H1 (cell line): ENCODE data around the gene ADCY6. TPM values are rescaled to one million over a fixed set of nuclear protein-coding genes. Genes with fewer than 3 reads are reported as not detected.

Source experiments
- CTCF ChIA-PET: fragments of 300-600 bp; sonication (Branson Sonifier 250); formaldehyde crosslinking; loops from one replicate; lab custom pipeline; 2021; ENCODE audit not compliant: partially characterized antibody; lab: Charles Lee
- POLR2A ChIA-PET: fragments of 300-600 bp; sonication (Branson Sonifier 250); formaldehyde crosslinking; loops from one replicate; lab custom pipeline; 2021; ENCODE audit warnings: inconsistent platforms; ENCODE audit not compliant: partially characterized antibody; lab: Charles Lee
- DNase-seq, 2 experiments: peaks; one replicate each; pipeline versions ENCODE4 v3.0.0 to v3.0.0-alpha.2; 2010 to 2022; ENCODE audit warnings: low spot score in 2 of 2, low read depth in 1 of 2, mixed read lengths in 1 of 2
- FAIRE-seq: peaks from 2 replicates; lab custom pipeline; 2011; peaks lifted over from hg19 to GRCh38; lab: Jason Lieb, UNC
- H2AFZ ChIP-seq: 2 replicates; pipeline ENCODE4 v1.8.1; 2012; ENCODE audit warnings: low read length, inconsistent platforms
- H2AK5ac ChIP-seq: 2 replicates; pipeline ENCODE4 v1.6.1; 2013; ENCODE audit warnings: low read depth, low read length
- H2BK120ac ChIP-seq: replicated peaks from 2 replicates; pipeline ENCODE3; 2013; ENCODE audit warnings: low read depth, low read length, inconsistent platforms
- H2BK12ac ChIP-seq: 2 replicates; pipeline ENCODE4 v1.6.1; 2013; ENCODE audit warnings: low read depth, low read length
- H2BK15ac ChIP-seq: 2 replicates; pipeline ENCODE4 v1.6.1; 2013; ENCODE audit warnings: low read length
- H2BK20ac ChIP-seq: 2 replicates; pipeline ENCODE4 v1.6.1; 2013; ENCODE audit warnings: low read length
- H2BK5ac ChIP-seq: 2 replicates; pipeline ENCODE4 v1.6.1; 2013; ENCODE audit warnings: low read depth, low read length
- H3K14ac ChIP-seq: 2 replicates; pipeline ENCODE4 v1.6.1; 2013; ENCODE audit warnings: inconsistent platforms; ENCODE audit not compliant: insufficient read length
- H3K18ac ChIP-seq: 2 replicates; pipeline ENCODE4 v1.6.1; 2013; ENCODE audit warnings: low read length; ENCODE audit errors: extremely low read depth
- H3K23ac ChIP-seq: 2 replicates; pipeline ENCODE4 v1.6.1; 2013; ENCODE audit warnings: inconsistent platforms; ENCODE audit not compliant: insufficient read length
- H3K23me2 ChIP-seq: 2 replicates; pipeline ENCODE4 v1.6.1; 2013; ENCODE audit warnings: low read depth, low read length
- H3K27ac ChIP-seq: 2 replicates; pipeline ENCODE4 v1.6.1; 2011; ENCODE audit warnings: low read depth, low read length, inconsistent platforms
- H3K27me3 ChIP-seq, 4 experiments: replicated peaks in 1 of 4; 1 replicate in 1 of 4; 2 replicates in 3 of 4; pipeline versions ENCODE4 v1.6.1 to v1.8.1; 2011 to 2013; ENCODE audit warnings: low read length in 3 of 4, mild to moderate bottlenecking in 3 of 4, inconsistent platforms in 2 of 4, mixed read lengths in 2 of 4, moderate library complexity in 1 of 4; ENCODE audit not compliant: control insufficient read depth in 3 of 4, insufficient read depth in 3 of 4; ENCODE audit errors: extremely low read depth in 1 of 4
- H3K36me3 ChIP-seq, 4 experiments: 2 replicates each; pipeline versions ENCODE4 v1.6.1 to v1.8.1; 2011 to 2013; ENCODE audit warnings: mild to moderate bottlenecking in 4 of 4, low read length in 3 of 4, moderate library complexity in 2 of 4, control low read depth in 1 of 4, inconsistent platforms in 1 of 4; ENCODE audit not compliant: insufficient read depth in 4 of 4, control insufficient read depth in 2 of 4
- H3K4ac ChIP-seq: replicated peaks from 2 replicates; pipeline ENCODE3; 2013; ENCODE audit warnings: low read length, low read depth, mixed read lengths, inconsistent platforms; ENCODE audit not compliant: insufficient read length
- H3K4me1 ChIP-seq, 4 experiments: replicated peaks in 1 of 4; 1 replicate in 1 of 4; 2 replicates in 3 of 4; pipeline versions ENCODE4 v1.6.1 to v1.8.1; 2011 to 2013; ENCODE audit warnings: low read length in 3 of 4, inconsistent platforms in 2 of 4, mixed read lengths in 1 of 4; ENCODE audit not compliant: insufficient read depth in 4 of 4, control insufficient read depth in 3 of 4
- H3K4me2 ChIP-seq, 2 experiments: 2 replicates each; pipeline versions ENCODE4 v1.6.1 to v1.8.1; 2011 to 2013; ENCODE audit warnings: low read depth in 2 of 2, low read length in 2 of 2, control low read depth in 1 of 2, inconsistent platforms in 1 of 2, mild to moderate bottlenecking in 1 of 2; ENCODE audit not compliant: insufficient read depth in 1 of 2
- H3K4me3 ChIP-seq, 4 experiments: fragments of 200-600, 300-600 bp in 1 of 4; sonication (generic), shearing (Covaris generic), sonication (Bioruptor Twin) in 1 of 4; 2 replicates each; pipeline versions ENCODE4 v1.5.1 to v1.8.1; 2011 to 2016; ENCODE audit warnings: low read length in 4 of 4, low read depth in 3 of 4, control low read depth in 2 of 4, inconsistent platforms in 2 of 4, mild to moderate bottlenecking in 2 of 4, mixed read lengths in 1 of 4, moderate library complexity in 1 of 4; ENCODE audit not compliant: insufficient read depth in 2 of 4; ENCODE audit errors: extremely low read depth in 1 of 4
- H3K56ac ChIP-seq: replicated peaks from 2 replicates; pipeline ENCODE3; 2013; ENCODE audit warnings: low read depth, mild to moderate bottlenecking, mixed read lengths, low read length, inconsistent platforms; ENCODE audit not compliant: insufficient read length
- H3K79me1 ChIP-seq: 2 replicates; pipeline ENCODE4 v1.6.1; 2013; ENCODE audit warnings: low read depth, low read length, control low read depth
- H3K79me2 ChIP-seq, 2 experiments: 2 replicates each; pipeline versions ENCODE4 v1.6.1 to v1.8.1; 2012 to 2013; ENCODE audit warnings: low read length in 2 of 2, mild to moderate bottlenecking in 2 of 2, inconsistent platforms in 1 of 2; ENCODE audit not compliant: insufficient read depth in 2 of 2, control insufficient read depth in 1 of 2
- H3K9ac ChIP-seq, 4 experiments: replicated peaks in 1 of 4; 1 replicate in 1 of 4; 2 replicates in 3 of 4; pipeline versions ENCODE4 v1.6.1 to v1.8.1; 2011 to 2013; ENCODE audit warnings: low read depth in 3 of 4, low read length in 3 of 4, control low read depth in 2 of 4, mild to moderate bottlenecking in 2 of 4, moderate library complexity in 2 of 4, inconsistent platforms in 1 of 4; ENCODE audit errors: extremely low read depth in 1 of 4
- H3K9me3 ChIP-seq, 2 experiments: 2 replicates each; pipeline versions ENCODE4 v1.6.1 to v1.8.1; 2012 to 2013; ENCODE audit warnings: mild to moderate bottlenecking in 2 of 2, moderate library complexity in 2 of 2, control low read depth in 1 of 2, inconsistent platforms in 1 of 2, low read depth in 1 of 2, low read length in 1 of 2, mixed read lengths in 1 of 2; ENCODE audit not compliant: insufficient read depth in 2 of 2
- H4K20me1 ChIP-seq, 2 experiments: replicated peaks in 1 of 2; 2 replicates each; pipeline versions ENCODE3 to v1.8.1; 2011 to 2013; ENCODE audit warnings: inconsistent platforms in 2 of 2, low read length in 2 of 2, mild to moderate bottlenecking in 1 of 2; ENCODE audit not compliant: insufficient read depth in 2 of 2, control insufficient read depth in 1 of 2
- H4K5ac ChIP-seq: 2 replicates; pipeline ENCODE4 v1.6.1; 2013; ENCODE audit warnings: low read length, low read depth, mixed read lengths, inconsistent platforms; ENCODE audit not compliant: insufficient read length
- H4K8ac ChIP-seq: 2 replicates; pipeline ENCODE4 v1.8.0; 2013; ENCODE audit warnings: mild to moderate bottlenecking, moderate library complexity, low read length, inconsistent platforms; ENCODE audit not compliant: insufficient read depth; ENCODE audit errors: extremely low read depth
- H4K91ac ChIP-seq: replicated peaks from 2 replicates; pipeline ENCODE3; 2013; ENCODE audit warnings: low read length, mixed read lengths, inconsistent platforms; ENCODE audit not compliant: insufficient read length
- WGBS, 2 experiments: shearing (Covaris generic) in 1 of 2; methylation state at CpG; one replicate each; pipeline versions ENCODE4 v1.1.6 to v1.1.7; 2013 to 2015; ENCODE audit warnings: low lambda C conversion rate in 2 of 2, mixed read lengths in 2 of 2, inconsistent platforms in 1 of 2, low coverage in 1 of 2, missing lambda C conversion rate in 1 of 2; ENCODE audit not compliant: insufficient replicate concordance in 2 of 2, insufficient coverage in 1 of 2, insufficient read length in 1 of 2; ENCODE audit errors: extremely low coverage in 1 of 2, missing lambda C conversion rate in 1 of 2; 5-methylcytosine and 5-hydroxymethylcytosine counted together
- polyA plus RNA-seq, 7 experiments: library from polyadenylated mRNA; depleted of rRNA in 3 of 7; stranded (reverse) in 5 of 7; unstranded in 2 of 7; fragments of >200 nt in 5 of 7; fragments of 200-250 nt in 2 of 7; gene quantifications; 1 replicate in 5 of 7; 2 replicates in 1 of 7; 4 replicates in 1 of 7; pipeline versions ENCODE4 v1.2.1 to v1.2.3, GENCODE V29; 2011 to 2013; ENCODE audit warnings: missing spikeins in 2 of 7, mixed read lengths in 2 of 7
- total RNA-seq: library from RNA; stranded (reverse); fragmentation: NEBNext Ultra II Directional; extraction: Animal tissue kit (Norgen Biotek cat#: 25700); gene quantifications from 2 replicates; pipeline ENCODE4 v1.2.1, GENCODE V29; 2021

Gene ADCY6
- total and polyA plus RNA-seq, 2 of the 8 experiments (the other 6 are each of a cell fraction or from before 2014, with no cell fraction given): 11.7 to 17.5 TPM

GRCh38 chr12:48736456-48736855, 52.4 kb downstream of the ADCY6 start:
- Histone ChIP-seq H3K56ac (no peak overlapping the region), H3K27me3 (no peaks in the 10 kb centered on the region), H3K14ac (no peak overlapping the region), H2BK20ac (no peak overlapping the region), H2BK12ac (no peak overlapping the region), H3K4me2 (no peak overlapping the region), H4K20me1 (no peaks in the 10 kb centered on the region), H3K4me1 (no peaks in the 10 kb centered on the region), H3K9me3 (no peaks in the 10 kb centered on the region), H2BK5ac (no peak overlapping the region), H3K27ac (no peak overlapping the region), H4K5ac (no peak overlapping the region), H3K4me3 (no peak overlapping the region), H3K23me2 (no peaks in the 10 kb centered on the region; the same call in 1 of the 2 replicates), H2BK120ac (no peak overlapping the region), H3K18ac (no peak overlapping the region), H3K79me1 (no peaks in the 10 kb centered on the region), H3K79me2 (no peaks in the 10 kb centered on the region), H2AK5ac (no peak overlapping the region), H3K4ac (no peak overlapping the region), H3K9ac (no peak overlapping the region), H4K8ac (no peak overlapping the region), H3K23ac (no peak overlapping the region), H2BK15ac (no peak overlapping the region), H3K36me3 (no peaks in the 10 kb centered on the region), H2AFZ (no peak overlapping the region), H4K91ac (no peak overlapping the region)
- CTCF ChIA-PET: interaction anchor here (0.5 to 2.1 kb wide), 6 partner anchors 10 to 74 kb away, joined by 3 to 5 read pairs (median 4); no protein-coding TSS in a partner anchor
- FAIRE-seq (no peak), DNase-seq (no peak)
- 64% methylated on average over 1 of the region's 1 CpG; no CpG with 5 or more reads in 1 of the 2 experiments for WGBS, 2 experiments
- POLR2A ChIA-PET: interaction anchor here (0.9 kb wide), 1 partner anchor 52 kb away, joined by 3 read pairs; the partner anchor contains the start of gene ADCY6
